Hematopoietic multipotent progenitor cell treated with erythropoietin and hydrocortisone succinate and interleukin-3 and kit ligand, for 17 days (in vitro differentiated cells): ENCODE measurements around the gene SLC6A3.
"Not testable (repeated sequence)": the region's sequence is repeated elsewhere in the genome, so short reads cannot be mapped to it uniquely, and the experiment has no call there.

Experiments used
- DNase-seq: peaks from one replicate; pipeline ENCODE4 v3.0.0-alpha.2; 2015; ENCODE audit warnings: low spot score

SLC6A3 gene

DNA sequence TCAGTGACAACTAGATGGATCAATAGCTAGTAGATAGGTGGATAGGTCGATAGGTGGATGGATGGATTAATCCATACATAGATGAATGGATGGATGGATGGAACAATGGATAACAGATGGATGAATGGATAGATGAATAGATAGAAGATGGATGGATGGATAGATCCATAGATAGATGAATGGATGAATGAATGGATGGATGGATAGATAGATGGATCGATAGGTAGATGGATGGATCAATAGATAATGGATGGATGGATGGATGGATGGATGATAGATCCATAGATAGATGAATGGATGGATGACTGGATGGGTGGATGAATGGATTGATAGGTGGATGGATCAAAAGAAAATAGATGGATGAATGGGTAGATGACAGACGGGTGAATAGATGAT lies 5.1 kb downstream of the SLC6A3 start:
- DNase-seq = no peak

DNA sequence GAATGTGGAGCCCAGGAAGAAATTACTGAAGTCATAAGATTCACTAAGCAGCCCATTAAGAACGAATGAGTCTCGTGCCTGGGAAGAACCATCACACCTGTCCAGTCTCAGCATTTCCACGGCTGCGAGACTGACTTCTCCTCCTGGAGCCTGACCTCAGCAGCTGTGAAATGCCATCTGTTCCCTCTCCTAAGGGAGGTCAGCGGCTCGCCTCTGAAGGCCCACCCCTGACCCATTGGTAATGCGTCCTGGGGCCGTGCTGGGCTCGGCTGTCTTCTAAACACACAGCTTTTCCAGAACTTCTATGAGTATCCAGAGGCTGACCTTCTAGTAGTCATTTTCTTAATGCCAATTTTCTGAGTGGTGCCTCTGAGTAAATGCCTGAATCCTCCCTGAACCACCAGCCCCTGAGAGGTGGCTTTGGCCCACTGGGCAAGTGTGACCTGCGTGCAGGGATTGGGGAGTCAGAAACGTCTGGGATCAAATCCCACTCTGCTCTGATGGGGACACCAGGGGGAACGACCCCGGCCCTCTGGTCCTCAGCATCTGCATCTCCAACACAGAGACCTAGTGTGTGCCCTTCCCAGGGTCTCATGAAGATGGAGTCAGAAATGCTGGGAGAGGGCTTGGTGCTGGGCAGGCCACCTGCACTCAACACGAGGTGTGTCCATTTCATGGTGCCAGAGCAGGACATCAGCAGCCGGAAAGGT lies 5.7 kb downstream of the SLC6A3 start:
- no peak for DNase-seq

DNA sequence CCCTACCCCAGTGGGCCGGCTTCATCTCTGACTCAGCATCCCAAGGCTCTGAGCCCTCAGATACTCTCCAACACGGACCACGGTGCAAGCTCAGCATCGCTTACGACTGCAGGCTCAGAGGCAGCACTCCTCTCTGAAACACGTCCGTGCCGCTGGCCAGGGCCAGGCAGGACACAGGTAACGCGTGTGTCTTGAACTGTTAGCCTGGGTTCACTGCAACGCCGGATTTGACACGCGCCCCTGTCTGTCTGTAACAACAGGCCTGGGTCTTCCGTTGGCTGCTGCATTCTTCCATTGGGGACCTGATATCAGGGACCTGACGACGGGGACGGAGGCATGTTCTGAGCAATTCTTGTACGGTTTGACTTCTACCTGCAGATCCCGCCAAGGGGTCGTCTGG lies 6.4 kb downstream of the SLC6A3 start:
- no peak for DNase-seq

GRCh38 chr5:1437876-1438559 lies 7.2 kb downstream of the SLC6A3 start:
- no peak for DNase-seq

DNA sequence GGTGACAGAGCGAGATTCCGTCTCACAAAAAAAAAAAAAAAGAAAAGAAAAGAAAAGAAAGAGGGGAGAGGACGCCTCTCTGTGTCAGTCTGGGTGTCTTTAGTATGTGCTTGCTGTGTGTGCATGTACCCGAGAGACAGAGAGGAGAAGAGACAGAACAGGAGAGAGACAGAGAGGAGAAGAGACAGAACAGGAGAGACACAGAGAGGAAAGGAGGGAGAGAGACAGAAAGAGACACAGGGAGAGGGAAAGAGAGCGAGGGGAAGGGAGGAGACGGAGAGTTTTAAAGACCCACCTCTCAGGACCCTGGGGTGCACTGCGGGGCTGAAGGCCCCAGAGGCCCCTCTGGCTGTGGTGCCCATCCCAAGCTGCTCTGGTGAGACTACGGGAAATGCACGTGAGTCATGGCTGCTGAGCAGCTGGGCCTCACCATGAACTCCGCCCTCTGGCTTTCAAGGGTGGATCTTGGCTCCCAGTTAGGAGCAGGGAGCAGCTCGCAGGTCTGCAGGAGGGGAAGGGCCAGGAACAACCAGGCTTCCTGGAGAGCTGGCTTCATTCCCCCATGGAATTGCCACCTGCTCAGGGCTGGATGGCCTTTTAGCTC lies 7.9 kb downstream of the SLC6A3 start:
- no peak for DNase-seq

DNA sequence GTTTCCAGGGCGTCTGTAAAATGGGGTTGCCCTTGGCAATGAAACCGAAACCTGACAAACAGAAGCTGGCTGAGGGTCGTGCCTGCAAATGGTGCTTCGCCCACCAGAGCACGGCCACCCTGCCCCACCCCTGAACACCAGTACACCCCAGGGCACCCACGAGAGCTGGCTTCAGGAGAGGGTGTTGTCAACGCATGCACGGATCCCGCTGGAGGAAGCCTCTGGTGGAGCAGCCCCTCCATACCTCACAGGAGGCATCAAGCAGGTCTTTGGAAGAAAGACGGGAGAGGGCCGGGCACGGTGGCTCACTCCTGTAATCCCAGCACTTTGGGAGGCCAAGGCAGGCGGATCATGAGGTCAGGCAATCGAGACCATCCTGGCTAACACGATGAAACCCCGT lies 8.6 kb downstream of the SLC6A3 start:
- DNase-seq = no peak

DNA sequence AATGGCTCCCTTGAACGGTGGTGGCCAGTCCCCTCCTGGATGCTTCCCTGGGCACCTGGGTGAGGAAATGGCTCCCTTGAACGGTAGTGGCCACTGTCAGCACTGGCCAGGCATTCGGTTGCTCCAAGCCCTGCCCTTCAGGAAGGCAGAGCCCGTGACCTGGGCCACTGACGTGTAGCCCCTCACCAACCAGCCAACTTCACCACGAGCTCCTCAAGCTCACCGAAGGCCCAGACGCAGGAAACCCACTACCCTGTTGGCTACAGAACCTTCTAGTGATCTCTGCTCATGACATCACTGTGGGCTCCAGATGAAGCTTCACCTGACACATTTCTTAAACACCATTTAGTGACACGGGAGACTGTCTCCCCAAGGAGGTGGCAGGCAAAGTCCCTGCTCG lies 9.2 kb downstream of the SLC6A3 start:
- DNase-seq = no peak

DNA sequence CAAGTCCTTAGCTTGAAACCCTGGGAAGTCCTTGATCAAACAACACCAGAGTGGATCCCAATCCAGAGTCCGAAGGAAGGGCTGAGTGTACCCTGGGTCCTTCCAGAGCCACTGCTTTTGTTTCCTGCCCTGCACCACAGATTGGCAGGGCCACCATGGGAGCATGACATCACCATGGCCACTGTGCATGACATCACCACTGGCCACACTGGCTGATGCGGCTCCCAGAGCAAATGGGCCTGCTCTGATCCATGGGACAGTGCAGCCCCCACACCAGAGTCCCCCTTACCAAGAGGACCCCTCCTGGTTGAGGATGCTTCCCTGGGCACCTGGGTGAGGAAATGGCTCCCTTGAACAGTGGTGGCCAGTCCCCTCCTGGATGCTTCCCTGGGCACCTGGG lies 9.9 kb downstream of the SLC6A3 start:
- DNase-seq = no peak

DNA sequence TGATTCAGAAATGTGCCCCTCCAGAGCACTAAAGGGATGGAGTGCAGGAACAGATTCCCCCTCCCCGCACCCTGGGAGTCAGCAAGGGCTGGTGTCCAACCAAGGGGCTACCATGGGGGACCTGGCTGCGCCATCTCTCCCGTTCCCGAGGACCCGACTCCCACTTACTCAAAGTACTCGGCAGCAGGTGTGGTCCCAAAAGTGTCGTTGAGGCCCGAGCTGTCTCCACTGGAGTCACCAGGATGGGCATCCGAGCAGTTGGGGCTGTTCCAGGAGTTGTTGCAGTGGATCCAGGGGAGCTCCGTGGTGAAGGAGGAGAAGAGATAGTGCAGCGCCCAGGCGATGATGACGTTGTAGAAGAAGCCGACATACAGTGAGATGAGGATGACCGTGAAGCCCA lies 12.9 kb downstream of the SLC6A3 start:
- DNase-seq = no peak

DNA sequence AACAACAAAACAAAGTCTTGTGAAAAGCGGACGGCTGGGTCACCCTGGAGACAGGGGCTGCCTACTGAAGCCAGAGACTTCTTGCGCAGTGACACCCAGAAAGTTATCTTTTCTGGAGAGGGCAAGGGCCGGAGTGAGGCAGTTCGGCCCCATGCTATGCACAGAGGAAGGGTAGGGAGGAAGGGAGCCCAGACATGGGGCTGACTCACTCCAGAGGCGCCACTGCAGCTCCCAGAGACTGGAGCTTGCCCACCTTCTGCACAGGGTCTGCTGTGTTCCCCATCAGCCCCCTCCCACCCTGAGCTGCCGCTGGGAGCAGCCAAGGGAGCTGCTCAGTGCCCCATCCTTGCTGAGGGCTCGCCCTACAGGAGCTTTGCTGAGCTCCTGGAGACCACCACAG lies 13.3 kb downstream of the SLC6A3 start:
- no peak for DNase-seq

DNA sequence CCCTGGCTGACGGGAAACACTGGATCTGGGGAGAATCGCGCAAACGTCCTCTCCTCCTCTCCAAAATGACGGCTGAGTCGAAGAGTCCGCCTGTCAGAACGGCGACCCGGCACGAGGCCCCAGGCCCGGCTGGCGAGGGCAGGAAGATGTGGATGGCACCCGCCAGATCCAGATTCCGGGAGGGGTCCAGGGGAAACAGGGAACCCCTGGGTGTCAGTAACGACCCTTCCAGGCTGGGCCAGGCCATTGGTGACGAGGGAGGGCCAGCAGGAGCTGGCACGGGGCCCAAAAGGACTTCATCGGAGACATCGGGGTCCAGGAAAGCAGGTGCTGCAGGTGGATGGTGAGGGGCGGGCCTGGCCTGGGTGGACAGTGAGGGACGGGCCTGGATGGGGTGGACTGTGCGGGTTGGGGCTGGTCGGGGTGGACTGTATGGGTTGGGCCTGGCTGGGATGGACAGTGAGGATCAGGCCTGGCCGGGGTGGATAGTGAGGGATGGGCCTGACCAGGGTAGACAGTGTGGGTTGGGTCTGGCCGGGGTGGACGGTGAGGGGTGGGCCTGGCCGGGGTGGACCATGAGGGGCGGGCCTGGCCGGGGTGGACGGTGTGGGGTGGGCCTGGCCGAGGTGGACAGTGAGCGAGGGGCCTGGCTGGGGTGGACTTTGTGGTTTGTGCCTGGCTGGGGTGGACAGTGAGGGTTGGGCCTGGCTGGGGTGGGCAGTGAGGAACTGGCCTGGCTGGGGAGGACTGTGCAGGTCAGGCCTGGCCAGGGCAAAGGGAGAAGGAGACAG lies 14.0 kb downstream of the SLC6A3 start:
- DNase-seq = no peak

DNA sequence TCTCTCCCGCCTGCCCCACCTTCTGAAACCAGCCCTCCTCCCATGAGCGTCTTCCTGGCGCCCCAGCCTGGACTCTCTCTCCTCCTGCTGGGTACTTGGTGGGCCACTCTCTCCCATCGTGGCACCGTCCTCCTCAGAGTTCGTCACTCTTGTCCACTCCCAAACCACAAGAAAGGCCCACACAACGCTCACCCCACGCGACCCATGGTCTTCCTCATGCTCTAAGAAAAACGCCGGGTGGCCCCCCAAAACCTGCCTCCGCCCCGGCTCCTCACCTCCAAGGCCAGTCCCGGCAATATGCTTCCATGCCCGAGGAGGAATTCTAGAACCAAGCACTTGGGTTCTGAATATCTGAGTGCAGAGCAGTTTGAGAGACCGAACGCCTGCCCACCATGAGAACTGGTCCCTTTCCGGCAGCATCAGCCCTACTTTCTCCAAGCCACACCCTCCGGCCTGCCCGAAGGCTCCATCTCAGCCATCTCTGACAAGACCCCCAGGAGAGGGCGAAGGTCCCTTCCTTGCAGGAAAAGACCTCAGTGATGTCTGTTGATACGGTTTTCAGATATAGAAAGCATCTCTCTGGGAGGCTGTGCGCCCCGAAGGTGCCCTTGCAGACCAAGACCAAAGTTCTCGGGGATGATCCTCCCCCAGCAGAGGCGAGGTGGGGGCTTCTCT lies 15.0 kb downstream of the SLC6A3 start:
- DNase-seq = no peak

DNA sequence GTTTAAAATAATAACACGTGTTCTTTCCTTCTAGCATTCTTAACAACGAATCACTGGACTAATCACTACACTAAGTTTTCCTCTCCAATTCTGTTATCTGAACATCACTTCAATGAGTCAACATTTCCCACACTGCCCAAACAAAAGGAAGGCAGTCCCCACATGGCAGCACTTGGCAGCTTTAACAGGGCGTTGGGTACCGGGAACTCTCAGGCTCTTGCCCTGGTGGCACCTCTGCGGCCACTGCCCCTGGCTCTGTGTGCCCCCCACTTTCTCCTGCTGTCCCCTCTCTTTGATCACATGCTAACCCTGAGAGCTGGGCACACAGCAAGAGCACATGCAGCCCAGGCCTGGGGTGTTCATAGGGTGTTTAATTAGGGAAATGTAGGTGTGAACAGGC lies 15.7 kb downstream of the SLC6A3 start:
- no peak for DNase-seq

DNA sequence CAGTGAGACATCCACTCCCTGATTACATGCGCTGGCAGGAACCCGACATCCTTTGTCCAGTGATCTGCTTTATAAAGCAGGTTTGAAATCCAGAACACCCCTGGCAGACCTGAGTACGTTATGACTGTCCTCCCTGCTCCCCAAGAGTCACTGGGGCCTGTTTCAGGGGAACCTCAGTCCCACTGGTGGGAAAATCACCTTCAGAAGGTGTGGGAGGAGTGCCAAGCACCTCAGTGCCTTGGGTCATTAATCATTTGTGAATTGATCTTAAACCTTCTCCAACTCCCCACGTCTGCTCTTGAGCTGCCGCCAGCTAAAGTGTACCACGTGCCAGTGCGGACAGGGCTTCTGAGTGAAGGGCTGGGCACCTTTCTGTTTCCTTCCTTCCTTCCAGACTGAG lies 16.2 kb downstream of the SLC6A3 start:
- no peak for DNase-seq

DNA sequence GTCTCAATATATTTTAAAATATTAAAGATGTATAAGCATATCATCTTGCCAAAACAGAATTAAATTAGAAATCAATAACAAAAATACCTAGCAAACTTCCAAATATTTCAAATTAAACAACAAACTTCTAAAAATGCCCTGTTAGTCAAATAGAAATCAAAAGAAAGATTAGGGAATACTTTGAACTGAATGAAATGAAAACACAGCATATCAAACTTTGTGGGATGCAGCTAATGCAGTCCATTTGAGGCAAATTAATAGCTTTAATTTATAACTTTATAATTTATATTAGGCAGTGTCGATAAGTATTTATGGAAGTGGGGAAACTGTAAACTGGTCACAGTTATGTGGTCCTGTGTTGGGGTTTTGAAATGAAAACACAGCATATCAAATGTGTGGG lies 17.1 kb downstream of the SLC6A3 start:
- no peak for DNase-seq

GRCh38 chr5:1424716-1425115 lies 20.5 kb downstream of the SLC6A3 start:
- no peak for DNase-seq

- DNase-seq = no peak
Measured at GRCh38 chr5:1423901-1424603, 21.2 kb downstream of the SLC6A3 start.

- DNase-seq = not testable (repeated sequence)
Measured at GRCh38 chr5:1422522-1422921, 22.7 kb downstream of the SLC6A3 start.

DNA sequence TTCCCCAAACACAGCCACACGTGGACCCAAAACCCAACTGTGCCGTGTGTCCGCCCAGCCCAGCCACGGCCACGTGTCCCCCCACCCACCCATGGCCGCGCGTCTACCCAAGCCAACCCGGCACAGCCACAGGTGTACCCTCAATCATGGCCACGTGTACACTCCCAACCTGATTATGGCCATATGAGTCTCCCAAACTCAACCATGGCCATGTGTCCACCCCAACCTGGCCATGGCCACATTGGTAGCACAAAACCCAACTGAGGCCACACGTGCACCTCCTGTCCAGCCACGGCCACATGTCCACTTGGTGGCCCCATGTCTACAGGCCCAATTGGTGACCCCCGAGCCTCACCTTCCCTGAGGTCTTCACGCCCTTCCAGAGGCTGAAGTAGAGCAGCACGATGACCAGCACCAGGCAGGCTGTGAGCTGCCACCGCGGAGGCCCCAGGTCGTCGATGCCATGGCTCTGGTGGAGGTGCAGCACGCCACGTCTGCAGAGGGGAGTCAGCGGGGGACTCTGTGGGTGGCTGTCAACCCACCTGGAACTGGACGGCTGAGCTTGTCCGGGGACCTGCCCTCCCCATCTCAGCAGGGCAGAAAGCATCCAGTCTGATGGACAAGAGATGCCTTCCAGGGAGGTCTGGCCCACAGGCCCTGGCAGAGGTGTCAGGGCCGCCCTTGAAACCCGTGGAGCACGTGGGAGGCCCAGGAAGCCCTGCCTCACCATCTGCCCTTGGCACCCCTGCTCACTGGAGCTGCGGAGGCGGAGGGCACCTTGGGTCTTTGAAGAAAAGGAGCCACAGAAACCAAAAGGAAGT lies 23.5 kb downstream of the SLC6A3 start:
- DNase-seq = no peak
